GM19468 (cell line): ENCODE data around the gene CNGA4.
"Not testable (repeated sequence)": the region's sequence is repeated elsewhere in the genome, so short reads cannot be mapped to it uniquely, and the experiment has no call there.

Experiments used
- ATAC-seq: cut with Tn5 transposase; IDR thresholded peaks from one replicate; pipeline ENCODE4 v1.9.1; 2021; ENCODE audit warnings: mild to moderate bottlenecking, moderate library complexity, moderate number of reproducible peaks; ENCODE audit not compliant: unreplicated experiment; ENCODE audit errors: extremely low read depth

CNGA4 gene

GRCh38 chr11:6224421-6224820 lies 14.5 kb upstream of the CNGA4 start:
- no peak for ATAC-seq

- ATAC-seq = no peak
Measured at GRCh38 chr11:6225024-6225423, 13.9 kb upstream of the CNGA4 start.

GRCh38 chr11:6225896-6226295 lies 13.0 kb upstream of the CNGA4 start:
- ATAC-seq = no peak

- ATAC-seq = no peak
Measured at GRCh38 chr11:6228520-6228919, 10.4 kb upstream of the CNGA4 start.

- no peak for ATAC-seq
Measured at GRCh38 chr11:6229911-6230310, 9.0 kb upstream of the CNGA4 start.

- ATAC-seq = no peak
Measured at GRCh38 chr11:6232899-6233298, 6.0 kb upstream of the CNGA4 start.

GRCh38 chr11:6233984-6234386 lies 4.9 kb upstream of the CNGA4 start:
- ATAC-seq = no peak

GRCh38 chr11:6234387-6235107 lies 4.3 kb upstream of the CNGA4 start, which contains the start of gene FHIP1B:
FHIP1B (minus strand) TSS chr11:6234636; CDS start chr11:6224516, 10,120 bp downstream.
- peak; percentile 98 for ATAC-seq

- no peak for ATAC-seq
Measured at GRCh38 chr11:6237266-6237665, 1.6 kb upstream of the CNGA4 start.

- ATAC-seq = no peak
Measured at GRCh38 chr11:6237761-6238302, 1.1 kb upstream of the CNGA4 start.

GRCh38 chr11:6240139-6240538 lies 1.2 kb downstream of the CNGA4 start:
- ATAC-seq = no peak

- no peak for ATAC-seq
Measured at GRCh38 chr11:6240781-6241180, 1.9 kb downstream of the CNGA4 start.

- no peak for ATAC-seq
Measured at GRCh38 chr11:6241316-6241715, 2.4 kb downstream of the CNGA4 start.

- ATAC-seq = no peak
Measured at GRCh38 chr11:6245536-6245935, 6.6 kb downstream of the CNGA4 start.

- ATAC-seq = no peak
Measured at GRCh38 chr11:6248248-6248647, 9.4 kb downstream of the CNGA4 start.

- not testable (repeated sequence) for ATAC-seq
Measured at GRCh38 chr11:6248897-6249296, 10.0 kb downstream of the CNGA4 start.

GRCh38 chr11:6249770-6250555 lies 11.1 kb downstream of the CNGA4 start:
- no peak for ATAC-seq

GRCh38 chr11:6251120-6251733 lies 12.3 kb downstream of the CNGA4 start:
- ATAC-seq = no peak

GRCh38 chr11:6251990-6252473 lies 13.1 kb downstream of the CNGA4 start:
- ATAC-seq = no peak

- ATAC-seq = peak; percentile 59
Measured at GRCh38 chr11:6253197-6253596, 14.3 kb downstream of the CNGA4 start.

- ATAC-seq = no peak
Measured at GRCh38 chr11:6258141-6258540, 19.3 kb downstream of the CNGA4 start.
